Lung (tissue), 12 donors: ENCODE data around the gene CIRBP. TPM values are rescaled to one million over a fixed set of nuclear protein-coding genes. Genes with fewer than 3 reads are reported as not detected.

ENCODE experiments used
- ATAC-seq: fragments of 200-7000 bp; cut with Tn5 transposase; one replicate; pipeline ENCODE4 v1.9.1; 2020; ENCODE audit warnings: moderate number of reproducible peaks; ENCODE audit not compliant: insufficient read depth, low FRiP score
- DNase-seq, 3 donors: peaks; one replicate each; pipeline ENCODE4 v3.0.0-alpha.2; 2013 to 2017
- H3K27ac ChIP-seq, 2 donors: one replicate each; pipeline ENCODE4 v1.5.1; 2013; ENCODE audit warnings: mild to moderate bottlenecking in 2 of 2, moderate library complexity in 2 of 2, control low read depth in 1 of 2, inconsistent platforms in 1 of 2, low read depth in 1 of 2, low read length in 1 of 2
- H3K27me3 ChIP-seq, 3 donors: one replicate each; pipeline ENCODE4 v1.5.1; 2013; ENCODE audit warnings: low read length in 2 of 3; ENCODE audit not compliant: control insufficient read depth in 3 of 3, insufficient read depth in 3 of 3
- H3K36me3 ChIP-seq, 4 donors: one replicate each; pipeline ENCODE4 v1.5.1; 2013; ENCODE audit warnings: low read length in 4 of 4, mild to moderate bottlenecking in 1 of 4, moderate library complexity in 1 of 4; ENCODE audit not compliant: control insufficient read depth in 4 of 4, insufficient read depth in 4 of 4
- H3K4me1 ChIP-seq, 5 donors: one replicate each; pipeline ENCODE4 v1.5.1; 2013; ENCODE audit warnings: low read length in 5 of 5, mild to moderate bottlenecking in 2 of 5, moderate library complexity in 1 of 5; ENCODE audit not compliant: control insufficient read depth in 5 of 5, insufficient read depth in 5 of 5
- H3K4me3 ChIP-seq: one replicate; pipeline ENCODE4 v1.5.1; 2013; ENCODE audit warnings: mild to moderate bottlenecking, control low read depth, moderate library complexity
- H3K9ac ChIP-seq, 2 donors: one replicate each; pipeline ENCODE4 v1.5.1; 2013; ENCODE audit warnings: low read length in 2 of 2, control low read depth in 1 of 2; ENCODE audit not compliant: insufficient read depth in 1 of 2
- H3K9me3 ChIP-seq, 4 donors: one replicate each; pipeline ENCODE4 v1.5.1; 2013; ENCODE audit warnings: low read length in 3 of 4, mild to moderate bottlenecking in 1 of 4, moderate library complexity in 1 of 4; ENCODE audit not compliant: control insufficient read depth in 4 of 4, insufficient read depth in 3 of 4
- CTCF ChIP-seq: IDR thresholded peaks from 2 replicates; pipeline ENCODE4 v1.5.1; 2012; ENCODE audit warnings: mild to moderate bottlenecking; ENCODE audit errors: control extremely low read depth, extremely low read depth
- WGBS, 2 donors: extraction: QIAGEN DNeasy Blood & Tissue Kit; methylation state at CpG; one replicate each; pipeline ENCODE4 v1.1.7; 2013; 5-methylcytosine and 5-hydroxymethylcytosine counted together
- polyA plus RNA-seq, 2 donors: library from polyadenylated mRNA; stranded (reverse); fragments of 200-250 nt; gene quantifications; one replicate each; pipeline ENCODE4 v1.2.1, GENCODE V29; 2013
- total RNA-seq, 2 donors: library from RNA; depleted of rRNA in 1 of 2; stranded (reverse); fragments of >200 nt in 1 of 2; gene quantifications; one replicate each; pipeline ENCODE4 v1.2.1, GENCODE V29; 2014 to 2021
- donor health status: control.
- donor health status: control.
- donor health status: Bipolar disorder and iron deficiency.
- donor health status: healthy.
- donor health status: DM: yes; HTN: yes; CAD: no.

CIRBP gene
- total and polyA plus RNA-seq, 4 donors = 313 to 488 (median 439) TPM

- Histone ChIP-seq H3K27me3 (peaks cover 0 to 6% (median 0%) of the 10 kb centered on the region in 3 donors), H3K36me3 (no peaks in the 10 kb centered on the region), H3K4me3 (no peak overlapping the region), H3K4me1 (peaks cover 0 to 6% (median 0%) of the 10 kb centered on the region in 5 donors), H3K9ac (no peak overlapping the region), H3K9me3 (no peaks in the 10 kb centered on the region), H3K27ac (no peak overlapping the region)
- no peak for TF ChIP-seq CTCF
- no peak for ATAC-seq
- 84 to 87% methylated on average over 24 of the region's 24 CpGs for WGBS, 2 donors
- no peak for DNase-seq
These were observed 27.6 kb downstream of the CIRBP start for GRCh38 chr19:1296575-1297271.

- 79 to 90% methylated on average over 8 of the region's 8 CpGs for whole genome bisulfite sequencing, 2 donors
These were observed 29.1 kb downstream of the CIRBP start for GRCh38 chr19:1298235-1298634.

GRCh38 chr19:1299801-1300200 is 30.7 kb downstream of the CIRBP start:
- Histone ChIP-seq H3K9me3 (no peaks in the 10 kb centered on the region), H3K27me3 (no peaks in the 10 kb centered on the region), H3K36me3 (no peaks in the 10 kb centered on the region), H3K27ac (no peak overlapping the region), H3K4me3 (no peak overlapping the region), H3K9ac (no peak overlapping the region), H3K4me1 (peaks cover 0 to 6% (median 0%) of the 10 kb centered on the region in 5 donors)
- no peak for ATAC-seq
- no peak for TF ChIP-seq CTCF
- WGBS, 2 donors = 80 to 81% methylated on average over 30 to 34 of the region's 34 CpGs
- DNase-seq = no peak

More at GRCh38 chr19:1298235-1298634, 29.1 kb downstream of the CIRBP start:
- Histone ChIP-seq H3K27me3 (peaks cover 0 to 6% (median 0%) of the 10 kb centered on the region in 3 donors), H3K9me3 (no peaks in the 10 kb centered on the region), H3K4me3 (no peak overlapping the region), H3K36me3 (no peaks in the 10 kb centered on the region), H3K27ac (no peak overlapping the region), H3K4me1 (peaks cover 0 to 6% (median 0%) of the 10 kb centered on the region in 5 donors), H3K9ac (no peak overlapping the region)
- ATAC-seq = no peak
- no peak for TF ChIP-seq CTCF
- DNase-seq = no peak
